Erythroblast (primary cell): ENCODE data around the gene KLC1.

Source experiments
- GATA1 ChIP-seq: IDR thresholded peaks from 2 replicates; pipeline ENCODE4 v1.6.1; 2011; ENCODE audit warnings: low read depth, mild to moderate bottlenecking, control low read depth, low read length, moderate library complexity
- POLR2A ChIP-seq: IDR thresholded peaks from 2 replicates; pipeline ENCODE4 v1.6.1; 2011; ENCODE audit warnings: mild to moderate bottlenecking, low read length

- no peak for TF ChIP-seq POLR2A
- TF ChIP-seq GATA1 = no peak
Observed at GRCh38 chr14:103650213-103650612, 21.2 kb downstream of the KLC1 start.
